GM10847 (cell line): ENCODE data around the gene CARMIL1.

Source experiments
- POLR2A ChIP-seq: IDR thresholded peaks from 2 replicates; pipeline ENCODE4 v1.6.1; 2011; ENCODE audit not compliant: insufficient read length; ENCODE audit errors: extremely low read depth

The CARMIL1 gene

GRCh38 chr6:25259756-25260155 is 19.4 kb upstream of the CARMIL1 start:
- no peak for TF ChIP-seq POLR2A

DNA sequence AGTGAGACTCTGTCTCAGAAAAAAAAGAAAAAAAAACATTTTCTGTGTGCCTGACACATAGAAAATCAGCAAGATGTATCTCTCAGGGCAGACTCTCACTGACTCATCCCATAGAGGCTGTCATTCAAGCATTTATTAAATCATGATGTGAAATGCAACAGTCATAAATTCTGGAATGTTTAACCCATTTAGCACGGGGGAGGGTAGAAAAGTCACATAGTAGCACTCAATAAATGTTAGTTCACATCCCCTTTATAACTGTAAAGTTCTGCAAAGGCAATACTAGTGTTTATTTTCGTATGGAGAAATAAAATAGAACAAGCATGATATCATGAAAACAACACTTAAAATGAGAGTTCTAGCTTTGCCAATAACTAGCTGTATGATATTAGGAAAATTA is 15.5 kb upstream of the CARMIL1 start:
- TF ChIP-seq POLR2A: no peak

- TF ChIP-seq POLR2A: no peak
These were observed 12.6 kb upstream of the CARMIL1 start for GRCh38 chr6:25266456-25267100.

- no peak for TF ChIP-seq POLR2A
These were observed 11.5 kb upstream of the CARMIL1 start for GRCh38 chr6:25267662-25268061.

- TF ChIP-seq POLR2A: no peak
These were observed 8.6 kb upstream of the CARMIL1 start for GRCh38 chr6:25270559-25270958.

DNA sequence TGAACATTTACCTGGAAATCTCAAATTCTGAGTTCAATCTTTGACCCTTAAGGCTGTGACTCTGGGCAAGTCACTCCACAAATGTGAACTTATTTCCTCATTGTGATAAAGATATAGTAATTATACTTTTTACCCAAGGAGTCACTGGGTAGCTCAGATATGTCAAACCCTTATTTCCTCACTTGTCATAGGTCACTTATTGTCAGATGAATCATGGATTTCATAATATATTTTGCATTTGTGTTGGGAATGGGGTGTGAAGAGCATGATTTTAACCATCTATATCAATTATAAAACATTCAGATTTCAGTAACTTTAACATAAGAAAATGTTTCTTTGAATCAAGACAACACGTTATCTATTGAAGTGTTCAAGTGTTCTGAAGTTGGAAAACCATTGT is 3.7 kb upstream of the CARMIL1 start:
- no peak for TF ChIP-seq POLR2A

DNA sequence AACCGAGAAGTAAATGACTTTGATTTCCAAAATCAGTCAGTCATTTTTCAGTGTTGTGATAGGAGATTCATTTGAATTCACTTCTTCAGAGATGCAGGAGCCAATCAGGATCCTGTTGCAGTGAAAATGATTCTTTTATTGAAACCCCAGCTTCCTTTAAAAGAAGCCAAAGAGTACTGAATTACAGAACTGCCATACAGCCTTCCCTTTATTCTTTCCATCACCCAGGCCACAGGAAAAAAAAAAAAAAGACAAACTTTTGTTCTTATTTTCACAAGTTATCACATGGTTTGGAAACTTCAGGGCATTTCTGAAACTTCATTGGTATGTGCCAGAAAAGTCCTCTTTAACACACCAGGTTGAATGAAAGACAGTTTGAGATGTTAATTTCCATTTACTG is 1.8 kb upstream of the CARMIL1 start:
- TF ChIP-seq POLR2A: no peak

GRCh38 chr6:25277857-25278256 is 1.3 kb upstream of the CARMIL1 start:
- no peak for TF ChIP-seq POLR2A

DNA sequence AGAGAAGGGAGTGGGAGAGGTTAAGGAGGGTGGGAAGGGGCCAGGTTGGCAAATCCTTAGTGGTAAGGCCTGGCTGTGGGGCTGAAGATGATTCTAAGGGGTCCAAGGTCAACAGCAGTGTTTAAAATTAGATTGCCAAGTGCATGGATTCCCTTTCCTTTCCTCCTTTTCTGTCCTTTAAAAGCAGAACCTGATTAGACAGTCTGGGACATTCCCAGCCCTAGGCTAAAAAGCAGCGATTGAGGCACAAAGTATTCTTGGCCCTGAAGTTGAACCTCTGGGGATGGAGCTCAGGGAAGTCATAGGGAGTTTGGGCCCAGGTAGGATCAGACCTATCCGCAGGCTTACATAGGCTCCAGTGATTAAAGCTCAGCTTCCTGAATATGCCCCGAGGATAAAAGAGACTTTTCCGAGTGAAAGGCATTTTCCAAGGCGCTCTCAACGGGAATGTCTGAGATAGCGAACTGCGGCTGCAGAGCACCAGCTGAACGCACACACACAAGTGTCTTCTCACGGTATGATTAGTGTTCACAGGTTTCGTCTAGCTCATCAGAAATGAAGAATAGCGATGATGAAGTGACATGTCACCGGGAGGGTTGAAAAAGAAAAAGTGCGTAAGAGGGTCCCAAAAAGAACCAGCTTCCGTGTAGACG is 787 bp upstream of the CARMIL1 start:
- TF ChIP-seq POLR2A: no peak

- TF ChIP-seq POLR2A: no peak
These were observed 672 bp downstream of the CARMIL1 start for GRCh38 chr6:25279748-25280343.

DNA sequence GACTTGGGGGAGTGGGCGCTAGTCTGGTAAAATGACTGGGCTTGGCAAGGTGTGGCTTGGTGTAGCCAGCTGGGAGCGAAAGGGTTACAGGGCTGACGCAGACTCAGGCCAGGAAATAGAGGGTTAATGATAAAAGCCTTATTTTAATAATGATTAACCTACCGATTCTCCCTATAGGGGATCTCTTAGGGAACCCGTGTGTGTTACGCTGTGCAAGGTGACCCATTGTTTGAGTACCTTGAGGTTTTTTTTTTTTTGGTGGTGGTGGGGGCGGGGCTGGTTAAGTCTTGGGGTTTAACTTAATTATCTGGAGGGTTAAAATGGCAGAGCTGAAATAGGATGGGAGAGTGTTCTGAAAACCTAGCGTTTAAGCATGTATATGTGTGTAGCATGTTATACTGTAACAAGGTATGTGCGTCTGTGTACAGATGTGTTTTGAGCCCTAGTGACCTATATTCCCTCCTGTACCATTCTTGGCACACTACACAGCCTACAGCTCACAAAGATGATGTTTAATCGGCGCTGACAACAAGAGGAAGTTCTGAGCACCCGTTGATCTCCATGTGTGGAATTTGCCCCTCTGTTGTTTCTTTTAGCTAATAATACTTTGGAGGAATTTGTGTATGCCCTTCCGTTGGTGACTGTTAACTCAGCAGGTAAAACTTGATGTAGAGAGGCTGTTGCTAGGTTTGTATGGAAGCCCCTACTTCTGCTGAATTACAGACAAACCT is 1.3 kb downstream of the CARMIL1 start:
- TF ChIP-seq POLR2A: no peak

DNA sequence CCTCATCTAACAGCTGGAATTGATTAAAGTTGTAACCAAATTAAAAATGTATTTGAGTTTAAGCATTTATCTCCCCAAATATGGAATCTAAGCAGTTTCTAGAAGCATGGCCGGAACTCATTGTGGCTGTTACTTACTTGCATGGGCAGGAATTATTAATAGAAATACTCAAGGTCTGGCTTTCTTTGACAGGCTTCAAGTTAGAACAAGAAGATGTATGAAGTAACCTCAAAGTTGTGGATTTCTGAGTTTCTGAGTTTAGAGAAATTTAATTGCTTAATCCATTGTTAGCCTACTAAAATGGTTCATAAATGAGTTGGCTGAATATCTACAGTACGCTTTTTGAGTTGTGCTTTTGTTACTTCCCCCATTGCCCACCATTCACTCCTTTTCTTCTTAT is 7.7 kb downstream of the CARMIL1 start:
- no peak for TF ChIP-seq POLR2A

GRCh38 chr6:25287941-25288340 is 8.8 kb downstream of the CARMIL1 start:
- TF ChIP-seq POLR2A: no peak

GRCh38 chr6:25288518-25288917 is 9.3 kb downstream of the CARMIL1 start:
- no peak for TF ChIP-seq POLR2A

- no peak for TF ChIP-seq POLR2A
These were observed 11.3 kb downstream of the CARMIL1 start for GRCh38 chr6:25290306-25291060.
